Measurements from ENCODE around the gene TRAM2. TPM values are rescaled to one million over a fixed set of nuclear protein-coding genes. Genes with fewer than 3 reads are reported as not detected.

The TRAM2 gene
- total and polyA plus RNA-seq, 8 donors = 22.1 to 38.4 (median 27.4) TPM

DNA sequence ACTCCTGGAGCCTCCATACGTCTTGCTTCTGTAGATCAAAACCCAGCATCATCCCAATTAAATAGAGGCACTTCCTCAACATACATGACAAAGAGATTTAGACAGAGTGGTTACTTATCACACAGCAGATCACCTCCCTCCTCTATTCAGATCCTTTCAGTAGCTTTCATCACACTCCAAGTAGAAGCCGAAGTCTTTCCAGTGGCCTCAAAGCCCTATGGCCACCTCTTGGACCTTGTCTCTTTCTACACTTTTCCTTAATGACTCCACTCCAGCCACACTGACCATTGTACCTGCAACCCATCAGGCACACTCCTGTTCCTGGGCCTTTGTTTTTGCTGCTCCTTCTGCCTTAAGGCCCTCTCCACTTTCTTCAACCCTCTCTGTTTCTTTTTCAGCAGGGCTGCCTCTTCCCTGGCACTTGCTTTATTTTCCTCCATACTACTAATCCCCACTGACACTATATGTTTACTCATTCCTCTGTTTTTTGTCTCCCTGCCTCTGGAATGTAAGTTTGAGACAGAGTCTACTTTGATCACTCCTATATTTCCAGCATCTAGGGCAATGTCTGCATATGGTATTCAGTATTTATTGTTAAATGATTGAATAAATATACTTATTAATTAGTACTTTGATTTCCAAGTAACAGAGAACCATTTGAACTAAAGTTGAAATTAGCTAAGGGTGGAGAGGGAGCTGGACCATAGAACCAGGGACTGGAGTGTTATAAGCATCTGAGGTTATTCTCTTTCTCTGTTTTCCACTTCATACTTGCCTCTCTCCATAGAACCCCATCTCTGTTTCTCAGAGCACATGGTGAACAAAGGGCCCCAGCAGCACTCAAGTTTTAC, 43.4 kb upstream of the TRAM2 start:
- Histone ChIP-seq H3K4me3 (no peak overlapping the region), H3K27me3 (no peaks in the 10 kb centered on the region), H3K9me3 (no peaks in the 10 kb centered on the region), H3K4me1 (no peaks in the 10 kb centered on the region), H3K27ac (no peak overlapping the region), H3K36me3 (no peaks in the 10 kb centered on the region)
- no peak for DNase-seq
- no peak for TF ChIP-seq CTCF (IDR thresholded peaks at IDR 0.05)
- intact Hi-C loops (cut with DNase I) = no loop called here
- no peak for ATAC-seq

DNA sequence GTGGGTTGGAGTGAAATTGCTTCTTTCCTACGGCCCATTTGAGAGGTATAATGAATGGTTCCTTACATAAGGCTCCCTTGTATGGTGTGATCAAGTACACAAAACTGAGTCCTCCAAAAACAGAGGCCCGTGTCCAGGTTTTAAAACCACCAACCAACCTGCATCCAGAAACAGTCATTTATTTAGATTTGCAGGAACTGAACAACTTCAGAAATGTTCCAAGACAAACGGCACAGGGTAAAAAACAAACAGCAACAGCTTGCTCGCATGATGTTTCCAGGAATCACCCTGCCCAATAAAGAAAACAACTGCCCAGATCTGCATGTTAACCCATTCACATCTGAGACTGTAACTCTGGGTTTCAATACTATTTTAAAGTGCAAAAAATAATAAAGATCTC, 40.2 kb upstream of the TRAM2 start:
- H3K27ac ChIP-seq = no peak overlapping the region
- H3K36me3 ChIP-seq = no peaks in the 10 kb centered on the region
- ATAC-seq = no peak
- TF ChIP-seq CTCF (IDR thresholded peaks at IDR 0.05) = no peak
- H3K9me3 ChIP-seq = no peaks in the 10 kb centered on the region
- no peak for DNase-seq
- H3K4me3 ChIP-seq = no peak overlapping the region
- no peaks in the 10 kb centered on the region for H3K4me1 ChIP-seq
- no peaks in the 10 kb centered on the region for H3K27me3 ChIP-seq
- intact Hi-C loops (cut with DNase I) = no loop called here

- Histone ChIP-seq H3K27me3 (no peaks in the 10 kb centered on the region), H3K4me3 (no peak overlapping the region), H3K27ac (no peak overlapping the region), H3K9me3 (no peaks in the 10 kb centered on the region), H3K36me3 (no peaks in the 10 kb centered on the region), H3K4me1 (peaks cover 0 to 7% of the 10 kb centered on the region in 2 donors)
- TF ChIP-seq CTCF (IDR thresholded peaks at IDR 0.05) = no peak
- DNase-seq (no peak), ATAC-seq (no peak)
- intact Hi-C loops (cut with DNase I) = no loop called here
These were observed 39.3 kb upstream of the TRAM2 start for GRCh38 chr6:52616059-52616690.

- TF ChIP-seq CTCF (IDR thresholded peaks at IDR 0.05) = no peak
- DNase-seq (no peak), ATAC-seq (no peak)
- H3K36me3 ChIP-seq = no peaks in the 10 kb centered on the region
- H3K27me3 ChIP-seq = no peaks in the 10 kb centered on the region
- intact Hi-C loops (cut with DNase I) = no loop called here
- H3K4me3 ChIP-seq = no peak overlapping the region
- peaks cover 0 to 15% of the 10 kb centered on the region in 2 donors for H3K4me1 ChIP-seq
- peak overlapping the region in 1 of 2 donors; percentile 63 for H3K27ac ChIP-seq
- no peaks in the 10 kb centered on the region for H3K9me3 ChIP-seq
These were observed 35.6 kb upstream of the TRAM2 start for GRCh38 chr6:52612336-52613054.

- Histone ChIP-seq H3K4me3 (no peak overlapping the region), H3K27ac (peak overlapping the region in 1 of 2 donors; percentile 63), H3K4me1 (peaks cover 0 to 15% of the 10 kb centered on the region in 2 donors), H3K9me3 (no peaks in the 10 kb centered on the region), H3K36me3 (no peaks in the 10 kb centered on the region), H3K27me3 (no peaks in the 10 kb centered on the region)
- DNase-seq (no peak), ATAC-seq (no peak)
- intact Hi-C loops (cut with DNase I) = no loop called here
- TF ChIP-seq CTCF (IDR thresholded peaks at IDR 0.05) = no peak
These were observed 35.0 kb upstream of the TRAM2 start for GRCh38 chr6:52611833-52612232.

Measured in left lung (tissue), 10 donors.